Measurements from ENCODE around the gene HBG1. TPM values are rescaled to one million over a fixed set of nuclear protein-coding genes. Genes with fewer than 3 reads are reported as not detected.

The HBG1 gene
- total RNA-seq, 2 experiments from 2014 or later, result not detected

DNA sequence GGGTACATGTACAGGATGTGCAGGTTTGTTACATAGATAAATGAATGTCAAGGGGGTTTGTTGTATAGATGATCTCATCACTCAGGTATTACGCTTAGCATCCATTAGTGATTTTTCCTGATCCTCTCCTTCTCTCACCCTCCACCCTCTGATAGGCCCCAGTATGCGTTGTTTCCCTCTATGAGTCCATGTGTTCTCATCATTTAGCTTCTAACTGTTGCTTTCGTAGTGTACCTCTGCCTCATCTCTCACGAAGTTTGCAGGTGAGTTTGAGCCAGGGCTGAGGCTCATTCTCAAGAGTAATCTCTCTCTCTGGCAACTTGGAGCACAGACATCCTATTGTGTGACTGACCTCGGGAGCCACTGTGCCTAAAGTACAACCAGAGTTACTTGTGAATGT is 24.7 kb upstream of the HBG1 start:
- Histone ChIP-seq H3K9me2 (ENCODE audit: insufficient read depth, low read length) (no peaks in the 10 kb centered on the region), H3K4me1 (ENCODE audit: insufficient read depth, low read length, poor library complexity, severe bottlenecking) (no peaks in the 10 kb centered on the region), H3K4me2 (ENCODE audit: low read length) (no peak overlapping the region), H2AFZ (ENCODE audit: low read length) (no peak overlapping the region), H3K27ac (ENCODE audit: low read depth, low read length, poor library complexity, severe bottlenecking) (no peak overlapping the region), H3K79me2 (ENCODE audit: insufficient read depth, low read depth, low read length) (no peaks in the 10 kb centered on the region), H3K9me3 (ENCODE audit: low read length) (no peaks in the 10 kb centered on the region), H4K20me1 (ENCODE audit: insufficient read depth, low read length) (no peaks in the 10 kb centered on the region), H3K4me3 (ENCODE audit: low read depth, low read length, poor library complexity, severe bottlenecking) (no peak overlapping the region), H3K36me3 (ENCODE audit: insufficient read depth, low read length) (no peaks in the 10 kb centered on the region)
- TF ChIP-seq, protein P1, sequence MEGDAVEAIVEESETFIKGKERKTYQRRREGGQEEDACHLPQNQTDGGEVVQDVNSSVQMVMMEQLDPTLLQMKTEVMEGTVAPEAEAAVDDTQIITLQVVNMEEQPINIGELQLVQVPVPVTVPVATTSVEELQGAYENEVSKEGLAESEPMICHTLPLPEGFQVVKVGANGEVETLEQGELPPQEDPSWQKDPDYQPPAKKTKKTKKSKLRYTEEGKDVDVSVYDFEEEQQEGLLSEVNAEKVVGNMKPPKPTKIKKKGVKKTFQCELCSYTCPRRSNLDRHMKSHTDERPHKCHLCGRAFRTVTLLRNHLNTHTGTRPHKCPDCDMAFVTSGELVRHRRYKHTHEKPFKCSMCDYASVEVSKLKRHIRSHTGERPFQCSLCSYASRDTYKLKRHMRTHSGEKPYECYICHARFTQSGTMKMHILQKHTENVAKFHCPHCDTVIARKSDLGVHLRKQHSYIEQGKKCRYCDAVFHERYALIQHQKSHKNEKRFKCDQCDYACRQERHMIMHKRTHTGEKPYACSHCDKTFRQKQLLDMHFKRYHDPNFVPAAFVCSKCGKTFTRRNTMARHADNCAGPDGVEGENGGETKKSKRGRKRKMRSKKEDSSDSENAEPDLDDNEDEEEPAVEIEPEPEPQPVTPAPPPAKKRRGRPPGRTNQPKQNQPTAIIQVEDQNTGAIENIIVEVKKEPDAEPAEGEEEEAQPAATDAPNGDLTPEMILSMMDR (conservative IDR thresholded peaks at IDR 0.05; ENCODE audit: low read length), result no peak
- no peak for TF ChIP-seq EZH2phosphoT487 (IDR thresholded peaks at IDR 0.05; ENCODE audit: borderline replicate concordance, low read depth, low read length)
- POLR2A ChIA-PET, result interaction anchor here (0.6 kb wide), 1 partner anchor 26 kb away, joined by 4 read pairs; no protein-coding TSS in a partner anchor
- DNase-seq (ENCODE audit: low spot score), result no peak
- BruUV-seq (replicated peaks), result no TSS peak
- CTCF ChIA-PET (ENCODE audit: unreplicated experiment), result no interaction called here
- intact Hi-C loops (cut with micrococcal nuclease; ENCODE audit: unreplicated experiment), result no loop called here

DNA sequence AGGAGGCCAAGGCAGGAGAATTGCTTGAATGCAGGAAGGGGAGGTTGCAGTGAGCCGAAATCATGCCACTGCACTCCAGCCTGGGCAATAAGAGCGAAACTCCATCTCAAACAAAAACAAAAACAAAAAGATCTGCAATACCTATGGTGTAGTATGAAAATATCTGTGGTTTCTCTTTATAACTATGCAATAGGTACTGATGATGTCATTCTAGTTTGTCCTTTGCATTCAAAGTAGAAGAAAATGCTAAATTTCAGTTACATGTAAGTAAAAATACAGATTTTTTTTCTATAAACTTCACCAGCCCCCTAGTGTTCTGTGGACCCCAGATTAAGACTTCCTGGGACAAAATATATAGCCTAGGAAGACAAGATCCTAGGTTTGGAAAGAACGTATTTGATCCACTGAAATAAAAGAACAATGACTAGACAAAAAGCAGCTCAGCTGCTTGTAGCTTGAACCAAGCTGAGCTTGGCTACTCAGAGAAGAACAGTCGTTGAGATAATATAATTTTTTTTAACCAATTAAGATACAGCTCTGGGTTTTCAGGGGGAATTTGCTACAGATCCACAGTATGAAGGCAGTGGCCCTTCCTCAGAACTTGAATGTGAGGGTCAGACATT is 22.8 kb upstream of the HBG1 start:
- CTCF ChIA-PET (ENCODE audit: unreplicated experiment), result no interaction called here
- no peak overlapping the region for H3K4me2 ChIP-seq (ENCODE audit: low read length)

DNA sequence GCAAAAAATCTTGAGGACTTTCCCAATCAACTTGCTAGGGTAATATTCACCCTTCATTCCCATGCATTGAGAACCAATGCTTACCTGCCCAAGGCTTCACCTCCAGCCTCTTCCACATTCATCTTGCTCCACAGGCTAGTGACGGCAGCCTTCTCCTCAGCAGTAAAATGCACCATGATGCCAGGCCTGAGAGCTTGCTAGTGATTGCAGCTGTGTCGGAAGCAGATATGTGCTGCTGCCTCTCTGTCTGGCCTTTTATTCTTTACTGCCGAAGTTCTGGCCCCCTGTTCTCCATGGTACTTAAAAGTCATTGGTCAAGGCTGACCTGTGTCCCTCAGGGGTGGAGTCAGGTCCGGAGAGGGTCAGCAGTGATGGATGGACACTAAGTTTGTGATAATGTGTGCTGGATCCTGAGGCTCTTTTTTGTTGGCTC is 20.1 kb upstream of the HBG1 start, which contains the start of gene HBE1:
HBE1 (minus strand) TSS at position 231 of the 433 bp plus-strand sequence; CDS start at position 176, 55 bp downstream.
- BruUV-seq (replicated peaks), result no TSS peak
- H4K20me1 ChIP-seq (ENCODE audit: insufficient read depth, low read length), result no peaks in the 10 kb centered on the region
- H3K79me2 ChIP-seq (ENCODE audit: insufficient read depth, low read depth, low read length), result no peaks in the 10 kb centered on the region
- no peak within 1 kb of the TSS for H3K4me3 ChIP-seq (ENCODE audit: low read depth, low read length, poor library complexity, severe bottlenecking)
- no peak for DNase-seq (ENCODE audit: low spot score)
- intact Hi-C loops (cut with micrococcal nuclease; ENCODE audit: unreplicated experiment), result no loop called here
- H3K36me3 ChIP-seq (ENCODE audit: insufficient read depth, low read length), result no peaks in the 10 kb centered on the region
- TF ChIP-seq, protein P1 (conservative IDR thresholded peaks at IDR 0.05; ENCODE audit: low read length), result no peak
- no peak for TF ChIP-seq EZH2phosphoT487 (IDR thresholded peaks at IDR 0.05; ENCODE audit: borderline replicate concordance, low read depth, low read length)
- H3K27ac ChIP-seq (ENCODE audit: low read depth, low read length, poor library complexity, severe bottlenecking), result no peak within 1 kb of the TSS
- CTCF ChIA-PET (ENCODE audit: unreplicated experiment), result no interaction called here
- no peaks in the 10 kb centered on the region for H3K9me2 ChIP-seq (ENCODE audit: insufficient read depth, low read length)
- POLR2A ChIA-PET, result interaction anchor here (0.8 to 1.0 kb wide), 2 partner anchors 10 to 29 kb away, joined by 3 read pairs; no protein-coding TSS in a partner anchor
- H3K4me1 ChIP-seq (ENCODE audit: insufficient read depth, low read length, poor library complexity, severe bottlenecking), result no peaks in the 10 kb centered on the region
- no peak within 1 kb of the TSS for H2AFZ ChIP-seq (ENCODE audit: low read length)
- no peak within 1 kb of the TSS for H3K4me2 ChIP-seq (ENCODE audit: low read length)
- H3K9me3 ChIP-seq (ENCODE audit: low read length), result no peaks in the 10 kb centered on the region

More for the DNA sequence above, 22.8 kb upstream of the HBG1 start:
- POLR2A ChIA-PET, result no interaction called here
- no TSS peak for BruUV-seq (replicated peaks)
- Histone ChIP-seq H2AFZ (ENCODE audit: low read length) (no peak overlapping the region), H3K4me3 (ENCODE audit: low read depth, low read length, poor library complexity, severe bottlenecking) (no peak overlapping the region), H3K9me2 (ENCODE audit: insufficient read depth, low read length) (no peaks in the 10 kb centered on the region), H3K4me1 (ENCODE audit: insufficient read depth, low read length, poor library complexity, severe bottlenecking) (no peaks in the 10 kb centered on the region), H3K27ac (ENCODE audit: low read depth, low read length, poor library complexity, severe bottlenecking) (no peak overlapping the region), H3K79me2 (ENCODE audit: insufficient read depth, low read depth, low read length) (no peaks in the 10 kb centered on the region), H4K20me1 (ENCODE audit: insufficient read depth, low read length) (no peaks in the 10 kb centered on the region), H3K9me3 (ENCODE audit: low read length) (no peaks in the 10 kb centered on the region), H3K36me3 (ENCODE audit: insufficient read depth, low read length) (no peaks in the 10 kb centered on the region)
- TF ChIP-seq, protein P1 (conservative IDR thresholded peaks at IDR 0.05; ENCODE audit: low read length), result no peak
- no peak for TF ChIP-seq EZH2phosphoT487 (IDR thresholded peaks at IDR 0.05; ENCODE audit: borderline replicate concordance, low read depth, low read length)
- no peak for DNase-seq (ENCODE audit: low spot score)
- intact Hi-C loops (cut with micrococcal nuclease; ENCODE audit: unreplicated experiment), result no loop called here

All from OCI-LY7 (cell line).